H1 (cell line): Measurements from ENCODE around the gene TMUB1. TPM values are rescaled to one million over a fixed set of nuclear protein-coding genes. Genes with fewer than 3 reads are reported as not detected.

Experiments
- CTCF ChIA-PET: fragments of 300-600 bp; sonication (Branson Sonifier 250); formaldehyde crosslinking; loops from one replicate; lab custom pipeline; 2021; ENCODE audit not compliant: partially characterized antibody; lab: Charles Lee
- POLR2A ChIA-PET: fragments of 300-600 bp; sonication (Branson Sonifier 250); formaldehyde crosslinking; loops from one replicate; lab custom pipeline; 2021; ENCODE audit warnings: inconsistent platforms; ENCODE audit not compliant: partially characterized antibody; lab: Charles Lee
- DNase-seq, 2 experiments: peaks; one replicate each; pipeline versions ENCODE4 v3.0.0 to v3.0.0-alpha.2; 2010 to 2022; ENCODE audit warnings: low spot score in 2 of 2, low read depth in 1 of 2, mixed read lengths in 1 of 2
- FAIRE-seq: peaks from 2 replicates; lab custom pipeline; 2011; peaks lifted over from hg19 to GRCh38; lab: Jason Lieb, UNC
- H2AFZ ChIP-seq: 2 replicates; pipeline ENCODE4 v1.8.1; 2012; ENCODE audit warnings: low read length, inconsistent platforms
- H2AK5ac ChIP-seq: 2 replicates; pipeline ENCODE4 v1.6.1; 2013; ENCODE audit warnings: low read depth, low read length
- H2BK120ac ChIP-seq: replicated peaks from 2 replicates; pipeline ENCODE3; 2013; ENCODE audit warnings: low read depth, low read length, inconsistent platforms
- H2BK12ac ChIP-seq: 2 replicates; pipeline ENCODE4 v1.6.1; 2013; ENCODE audit warnings: low read depth, low read length
- H2BK15ac ChIP-seq: 2 replicates; pipeline ENCODE4 v1.6.1; 2013; ENCODE audit warnings: low read length
- H2BK20ac ChIP-seq: 2 replicates; pipeline ENCODE4 v1.6.1; 2013; ENCODE audit warnings: low read length
- H2BK5ac ChIP-seq: 2 replicates; pipeline ENCODE4 v1.6.1; 2013; ENCODE audit warnings: low read depth, low read length
- H3K14ac ChIP-seq: 2 replicates; pipeline ENCODE4 v1.6.1; 2013; ENCODE audit warnings: inconsistent platforms; ENCODE audit not compliant: insufficient read length
- H3K18ac ChIP-seq: 2 replicates; pipeline ENCODE4 v1.6.1; 2013; ENCODE audit warnings: low read length; ENCODE audit errors: extremely low read depth
- H3K23ac ChIP-seq: 2 replicates; pipeline ENCODE4 v1.6.1; 2013; ENCODE audit warnings: inconsistent platforms; ENCODE audit not compliant: insufficient read length
- H3K23me2 ChIP-seq: 2 replicates; pipeline ENCODE4 v1.6.1; 2013; ENCODE audit warnings: low read depth, low read length
- H3K27ac ChIP-seq: 2 replicates; pipeline ENCODE4 v1.6.1; 2011; ENCODE audit warnings: low read depth, low read length, inconsistent platforms
- H3K27me3 ChIP-seq, 4 experiments: replicated peaks in 1 of 4; 1 replicate in 1 of 4; 2 replicates in 3 of 4; pipeline versions ENCODE4 v1.6.1 to v1.8.1; 2011 to 2013; ENCODE audit warnings: low read length in 3 of 4, mild to moderate bottlenecking in 3 of 4, inconsistent platforms in 2 of 4, mixed read lengths in 2 of 4, moderate library complexity in 1 of 4; ENCODE audit not compliant: control insufficient read depth in 3 of 4, insufficient read depth in 3 of 4; ENCODE audit errors: extremely low read depth in 1 of 4
- H3K36me3 ChIP-seq, 4 experiments: 2 replicates each; pipeline versions ENCODE4 v1.6.1 to v1.8.1; 2011 to 2013; ENCODE audit warnings: mild to moderate bottlenecking in 4 of 4, low read length in 3 of 4, moderate library complexity in 2 of 4, control low read depth in 1 of 4, inconsistent platforms in 1 of 4; ENCODE audit not compliant: insufficient read depth in 4 of 4, control insufficient read depth in 2 of 4
- H3K4ac ChIP-seq: replicated peaks from 2 replicates; pipeline ENCODE3; 2013; ENCODE audit warnings: low read length, low read depth, mixed read lengths, inconsistent platforms; ENCODE audit not compliant: insufficient read length
- H3K4me1 ChIP-seq, 4 experiments: replicated peaks in 1 of 4; 1 replicate in 1 of 4; 2 replicates in 3 of 4; pipeline versions ENCODE4 v1.6.1 to v1.8.1; 2011 to 2013; ENCODE audit warnings: low read length in 3 of 4, inconsistent platforms in 2 of 4, mixed read lengths in 1 of 4; ENCODE audit not compliant: insufficient read depth in 4 of 4, control insufficient read depth in 3 of 4
- H3K4me2 ChIP-seq, 2 experiments: 2 replicates each; pipeline versions ENCODE4 v1.6.1 to v1.8.1; 2011 to 2013; ENCODE audit warnings: low read depth in 2 of 2, low read length in 2 of 2, control low read depth in 1 of 2, inconsistent platforms in 1 of 2, mild to moderate bottlenecking in 1 of 2; ENCODE audit not compliant: insufficient read depth in 1 of 2
- H3K4me3 ChIP-seq, 4 experiments: fragments of 200-600, 300-600 bp in 1 of 4; sonication (generic), shearing (Covaris generic), sonication (Bioruptor Twin) in 1 of 4; 2 replicates each; pipeline versions ENCODE4 v1.5.1 to v1.8.1; 2011 to 2016; ENCODE audit warnings: low read length in 4 of 4, low read depth in 3 of 4, control low read depth in 2 of 4, inconsistent platforms in 2 of 4, mild to moderate bottlenecking in 2 of 4, mixed read lengths in 1 of 4, moderate library complexity in 1 of 4; ENCODE audit not compliant: insufficient read depth in 2 of 4; ENCODE audit errors: extremely low read depth in 1 of 4
- H3K56ac ChIP-seq: replicated peaks from 2 replicates; pipeline ENCODE3; 2013; ENCODE audit warnings: low read depth, mild to moderate bottlenecking, mixed read lengths, low read length, inconsistent platforms; ENCODE audit not compliant: insufficient read length
- H3K79me1 ChIP-seq: 2 replicates; pipeline ENCODE4 v1.6.1; 2013; ENCODE audit warnings: low read depth, low read length, control low read depth
- H3K79me2 ChIP-seq, 2 experiments: 2 replicates each; pipeline versions ENCODE4 v1.6.1 to v1.8.1; 2012 to 2013; ENCODE audit warnings: low read length in 2 of 2, mild to moderate bottlenecking in 2 of 2, inconsistent platforms in 1 of 2; ENCODE audit not compliant: insufficient read depth in 2 of 2, control insufficient read depth in 1 of 2
- H3K9ac ChIP-seq, 4 experiments: replicated peaks in 1 of 4; 1 replicate in 1 of 4; 2 replicates in 3 of 4; pipeline versions ENCODE4 v1.6.1 to v1.8.1; 2011 to 2013; ENCODE audit warnings: low read depth in 3 of 4, low read length in 3 of 4, control low read depth in 2 of 4, mild to moderate bottlenecking in 2 of 4, moderate library complexity in 2 of 4, inconsistent platforms in 1 of 4; ENCODE audit errors: extremely low read depth in 1 of 4
- H3K9me3 ChIP-seq, 2 experiments: 2 replicates each; pipeline versions ENCODE4 v1.6.1 to v1.8.1; 2012 to 2013; ENCODE audit warnings: mild to moderate bottlenecking in 2 of 2, moderate library complexity in 2 of 2, control low read depth in 1 of 2, inconsistent platforms in 1 of 2, low read depth in 1 of 2, low read length in 1 of 2, mixed read lengths in 1 of 2; ENCODE audit not compliant: insufficient read depth in 2 of 2
- H4K20me1 ChIP-seq, 2 experiments: replicated peaks in 1 of 2; 2 replicates each; pipeline versions ENCODE3 to v1.8.1; 2011 to 2013; ENCODE audit warnings: inconsistent platforms in 2 of 2, low read length in 2 of 2, mild to moderate bottlenecking in 1 of 2; ENCODE audit not compliant: insufficient read depth in 2 of 2, control insufficient read depth in 1 of 2
- H4K5ac ChIP-seq: 2 replicates; pipeline ENCODE4 v1.6.1; 2013; ENCODE audit warnings: low read length, low read depth, mixed read lengths, inconsistent platforms; ENCODE audit not compliant: insufficient read length
- H4K8ac ChIP-seq: 2 replicates; pipeline ENCODE4 v1.8.0; 2013; ENCODE audit warnings: mild to moderate bottlenecking, moderate library complexity, low read length, inconsistent platforms; ENCODE audit not compliant: insufficient read depth; ENCODE audit errors: extremely low read depth
- H4K91ac ChIP-seq: replicated peaks from 2 replicates; pipeline ENCODE3; 2013; ENCODE audit warnings: low read length, mixed read lengths, inconsistent platforms; ENCODE audit not compliant: insufficient read length
- EZH2 ChIP-seq: fragments of 200-600 bp; sonication (generic); IDR thresholded peaks from 2 replicates; pipeline ENCODE4 v1.7.1; 2012; ENCODE audit warnings: low read depth, mild to moderate bottlenecking, moderate library complexity, low read length, inconsistent platforms; ENCODE audit not compliant: severe bottlenecking
- KDM1A ChIP-seq: fragments of 200-600, 300-600 bp; sonication (generic); IDR thresholded peaks from 2 replicates; pipeline ENCODE4 v1.7.1; 2016; ENCODE audit warnings: mild to moderate bottlenecking, low read length, borderline replicate concordance
- NRF1 ChIP-seq: IDR thresholded peaks from 2 replicates; pipeline ENCODE4 v1.6.1; 2011; ENCODE audit warnings: mild to moderate bottlenecking, low read depth, low read length, improper control_type of control experiment
- TAF1 ChIP-seq: IDR thresholded peaks from 2 replicates; pipeline ENCODE4 v1.6.1; 2011; ENCODE audit warnings: mild to moderate bottlenecking, low read depth, low read length
- WGBS, 2 experiments: shearing (Covaris generic) in 1 of 2; methylation state at CpG; one replicate each; pipeline versions ENCODE4 v1.1.6 to v1.1.7; 2013 to 2015; ENCODE audit warnings: low lambda C conversion rate in 2 of 2, mixed read lengths in 2 of 2, inconsistent platforms in 1 of 2, low coverage in 1 of 2, missing lambda C conversion rate in 1 of 2; ENCODE audit not compliant: insufficient replicate concordance in 2 of 2, insufficient coverage in 1 of 2, insufficient read length in 1 of 2; ENCODE audit errors: extremely low coverage in 1 of 2, missing lambda C conversion rate in 1 of 2; 5-methylcytosine and 5-hydroxymethylcytosine counted together
- polyA plus RNA-seq, 7 experiments: library from polyadenylated mRNA; depleted of rRNA in 3 of 7; stranded (reverse) in 5 of 7; unstranded in 2 of 7; fragments of >200 nt in 5 of 7; fragments of 200-250 nt in 2 of 7; gene quantifications; 1 replicate in 5 of 7; 2 replicates in 1 of 7; 4 replicates in 1 of 7; pipeline versions ENCODE4 v1.2.1 to v1.2.3, GENCODE V29; 2011 to 2013; ENCODE audit warnings: missing spikeins in 2 of 7, mixed read lengths in 2 of 7
- total RNA-seq: library from RNA; stranded (reverse); fragmentation: NEBNext Ultra II Directional; extraction: Animal tissue kit (Norgen Biotek cat#: 25700); gene quantifications from 2 replicates; pipeline ENCODE4 v1.2.1, GENCODE V29; 2021
- TF ChIP-seq, protein P1 (sequence below): IDR thresholded peaks from 2 replicates; pipeline ENCODE4 v1.6.1; 2012; ENCODE audit warnings: inconsistent platforms

The TMUB1 gene
- total and polyA plus RNA-seq, 2 of the 8 experiments (the other 6 are each of a cell fraction or from before 2014, with no cell fraction given), result 41.4 to 56.2 TPM

DNA sequence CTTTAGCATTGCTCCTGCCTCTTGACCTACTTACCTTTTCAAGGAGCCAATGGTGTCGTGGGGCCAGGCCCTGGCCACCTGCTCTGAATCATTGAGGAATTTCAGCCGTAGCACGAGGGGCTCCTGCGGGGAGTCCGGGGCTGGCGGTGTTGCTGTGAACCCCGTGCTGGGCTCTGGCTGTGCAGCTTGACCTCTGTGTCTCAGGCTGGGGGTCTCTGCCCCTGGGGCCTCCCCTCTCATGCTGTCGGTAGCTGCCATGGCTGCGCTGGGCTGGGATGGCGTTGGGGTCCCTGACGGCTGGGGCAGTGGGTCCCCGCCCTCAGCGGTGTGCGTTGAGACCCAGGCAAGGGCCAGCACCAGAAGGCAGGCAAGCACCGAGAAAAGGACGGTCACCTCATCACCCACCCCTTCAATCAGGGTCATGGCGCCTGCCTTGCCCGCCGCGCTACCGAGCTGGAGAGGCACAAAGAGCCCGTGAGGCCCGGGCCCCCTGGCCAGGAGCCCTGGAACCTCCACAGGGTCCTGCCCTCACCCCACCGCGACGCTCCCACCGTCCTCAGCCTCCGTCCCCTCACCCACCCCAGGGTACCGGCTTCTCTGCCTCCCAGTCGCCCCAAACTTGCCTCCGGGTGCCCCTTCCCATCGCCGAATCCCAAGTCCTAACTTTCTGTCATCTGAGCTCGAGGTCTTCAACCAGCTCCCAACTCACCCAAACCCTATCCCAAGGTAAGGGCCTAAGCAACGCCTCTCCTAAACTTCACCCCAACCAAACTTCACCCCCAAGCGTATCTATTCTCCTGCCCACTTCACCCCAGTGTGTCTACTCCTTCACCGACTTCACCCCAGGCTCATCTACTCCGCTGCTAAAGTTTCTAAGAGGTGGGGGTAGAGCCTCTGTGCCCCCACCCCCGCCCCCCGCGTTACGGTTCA lies 887 bp downstream of the TMUB1 start:
- Histone ChIP-seq H3K23ac (no peak overlapping the region), H4K5ac (no peak overlapping the region), H3K56ac (no peak overlapping the region), H3K18ac (no peak overlapping the region), H3K23me2 (peaks cover 32% of the 10 kb centered on the region), H3K9ac (no peak overlapping the region), H4K20me1 (peaks cover 16 to 18% of the 10 kb centered on the region in 2 experiments), H3K4me3 (peak overlapping the region; percentile 48 to 85 (median 68)), H3K4ac (no peak overlapping the region), H2BK120ac (no peak overlapping the region), H2BK20ac (no peak overlapping the region), H2AK5ac (no peak overlapping the region; the same call in 1 of the 2 replicates), H3K79me1 (peaks cover 12% of the 10 kb centered on the region), H4K91ac (no peak overlapping the region), H3K27me3 (peaks cover 0 to 12% (median 8%) of the 10 kb centered on the region in 4 experiments; a peak in 5 of 7 replicates), H2BK5ac (no peak overlapping the region), H3K4me1 (peaks cover 3 to 43% (median 23%) of the 10 kb centered on the region in 4 experiments), H3K4me2 (peak overlapping the region; percentile 90 to 95), H2BK15ac (no peak overlapping the region), H4K8ac (peak overlapping the region; percentile 15; the same call in 1 of the 2 replicates), H3K27ac (no peak overlapping the region), H2AFZ (no peak overlapping the region), H2BK12ac (no peak overlapping the region), H3K36me3 (no peaks in the 10 kb centered on the region), H3K79me2 (peaks cover 0 to 11% of the 10 kb centered on the region in 2 experiments; a peak in 1 of 4 replicates), H3K14ac (no peak overlapping the region), H3K9me3 (no peaks in the 10 kb centered on the region)
- no peak for FAIRE-seq
- CTCF ChIA-PET, result interaction anchor here (0.9 to 15.1 kb wide), 4 partner anchors 22 to 206 kb away, joined by 3 to 448 read pairs (median 11); no protein-coding TSS in a partner anchor
- TF ChIP-seq NRF1 (no peak), TAF1 (no peak), KDM1A (no peak), EZH2 (no peak)
- TF ChIP-seq, protein P1, sequence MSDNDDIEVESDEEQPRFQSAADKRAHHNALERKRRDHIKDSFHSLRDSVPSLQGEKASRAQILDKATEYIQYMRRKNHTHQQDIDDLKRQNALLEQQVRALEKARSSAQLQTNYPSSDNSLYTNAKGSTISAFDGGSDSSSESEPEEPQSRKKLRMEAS, result 0 out of 2 replicates have a peak, but pooled peaks have one; percentile 18
- POLR2A ChIA-PET, result interaction anchor here (0.5 to 2.5 kb wide), 10 partner anchors 16 to 673 kb away, joined by 3 to 17 read pairs (median 4); partner anchors contain the start of gene SLC4A2
- DNase-seq, result no peak
- 77% methylated on average over 31 of the region's 42 CpGs; no CpG with 5 or more reads in 1 of the 2 experiments for WGBS, 2 experiments
